A549 (cell line): ENCODE data around the gene EAF2. TPM values are rescaled to one million over a fixed set of nuclear protein-coding genes. Genes with fewer than 3 reads are reported as not detected.
A peak's percentile ranks its signal among the peaks of the same experiment; 100 is the strongest.

Experiments
- ATAC-seq, 2 experiments: fragments of 200-7000 bp in 1 of 2; fragments of >200 bp in 1 of 2; cut with Nextera tagmentation in 1 of 2; cut with Tn5 transposase in 1 of 2; 3 replicates each; pipeline versions ENCODE4 v1.8.0 to v1.9.1; 2018 to 2020; ENCODE audit warnings: mild to moderate bottlenecking in 1 of 2, moderate library complexity in 1 of 2
- CTCF ChIA-PET: fragments of 300-600 bp; sonication (Branson Sonifier 250); formaldehyde crosslinking; extraction: SDS; loops from one replicate; lab custom pipeline; 2021; ENCODE audit warnings: antibody characterized with exemption, inconsistent platforms; lab: Yijun Ruan, JAX
- POLR2A ChIA-PET: fragments of 350-600 bp; formaldehyde crosslinking; extraction: SDS; loops from one replicate; lab custom pipeline; 2021; ENCODE audit warnings: antibody characterized with exemption, inconsistent platforms; lab: Yijun Ruan, JAX
- DNase-seq, 2 experiments: peaks; one replicate each; pipeline versions ENCODE4 v3.0.0 to v3.0.0-alpha.2; 2011 to 2016; ENCODE audit warnings: low read depth in 1 of 2, low spot score in 1 of 2
- FAIRE-seq: peaks from 2 replicates; lab custom pipeline; 2011; peaks lifted over from hg19 to GRCh38; lab: Jason Lieb, UNC
- H3K27ac ChIP-seq, 2 experiments: fragments of >200 bp; sonication (Bioruptor Twin); formaldehyde crosslinking; 3 replicates each; pipeline ENCODE4 v1.5.1; 2016 to 2017
- H3K4me1 ChIP-seq: fragments of >200 bp; sonication (Bioruptor Twin); formaldehyde crosslinking; 3 replicates; pipeline ENCODE4 v1.6.1; 2016
- H3K4me2 ChIP-seq: fragments of >200 bp; sonication (Bioruptor Twin); formaldehyde crosslinking; 3 replicates; pipeline ENCODE4 v1.6.1; 2016
- H3K4me3 ChIP-seq: fragments of >200 bp; sonication (Bioruptor Twin); formaldehyde crosslinking; 3 replicates; pipeline ENCODE4 v1.5.1; 2016
- H3K9me3 ChIP-seq: fragments of >200 bp; sonication (Bioruptor Twin); formaldehyde crosslinking; 3 replicates; pipeline ENCODE4 v1.6.1; 2016
- ATOH8 ChIP-seq: fragments of 250-450 bp; sonication (Bioruptor Pico); IDR thresholded peaks from 2 replicates; pipeline ENCODE4 v1.5.0; 2020; ENCODE audit warnings: low read depth, mild to moderate bottlenecking, moderate library complexity
- BHLHE40 ChIP-seq: IDR thresholded peaks from 2 replicates; pipeline ENCODE4 v1.6.1; 2012; ENCODE audit warnings: low read depth, low read length, inconsistent platforms
- CBX2 ChIP-seq: fragments of 200-600 bp; sonication (generic); IDR thresholded peaks from 2 replicates; pipeline ENCODE4 v1.6.1; 2016; ENCODE audit warnings: low read depth, mild to moderate bottlenecking, borderline replicate concordance
- CEBPB ChIP-seq, 2 experiments: fragments of >200 bp in 1 of 2; sonication (Bioruptor Twin) in 1 of 2; formaldehyde crosslinking in 1 of 2; IDR thresholded peaks; 2 replicates each; pipeline ENCODE4 v1.6.1; 2012 to 2016
- E2F6 ChIP-seq: IDR thresholded peaks from 2 replicates; pipeline ENCODE4 v1.6.1; 2012; ENCODE audit warnings: low read depth, borderline replicate concordance
- EHMT2 ChIP-seq: fragments of 200-600 bp; sonication (generic); IDR thresholded peaks from 2 replicates; pipeline ENCODE4 v1.6.1; 2016; ENCODE audit warnings: antibody characterized with exemption, low read depth, mild to moderate bottlenecking, moderate library complexity
- FOSB ChIP-seq: fragments of 250-450 bp; sonication (Bioruptor Pico); IDR thresholded peaks from 2 replicates; pipeline ENCODE4 v1.5.0; 2020; ENCODE audit warnings: mild to moderate bottlenecking, moderate library complexity
- HDAC2 ChIP-seq: fragments of 200-600 bp; sonication (generic); IDR thresholded peaks from 2 replicates; pipeline ENCODE4 v1.6.1; 2016
- HOXA7 ChIP-seq: fragments of 250-450 bp; sonication (Bioruptor Pico); IDR thresholded peaks from 2 replicates; pipeline ENCODE4 v1.5.0; 2020; ENCODE audit warnings: mild to moderate bottlenecking, moderate library complexity
- HOXB13 ChIP-seq: fragments of 250-450 bp; sonication (Bioruptor Pico); IDR thresholded peaks from 2 replicates; pipeline ENCODE4 v1.5.0; 2020; ENCODE audit warnings: low read depth, mild to moderate bottlenecking, moderate library complexity
- MAX ChIP-seq: IDR thresholded peaks from 2 replicates; pipeline ENCODE4 v1.6.1; 2012
- NR3C1 ChIP-seq: fragments of >200 bp; sonication (Bioruptor Twin); formaldehyde crosslinking; IDR thresholded peaks from 3 replicates; pipeline ENCODE4 v1.6.1; 2017
- POLR2AphosphoS2 ChIP-seq: conservative IDR thresholded peaks from 2 replicates; pipeline ENCODE4 v1.6.1; 2012; ENCODE audit warnings: low read length, improper control_type of control experiment, inconsistent platforms
- REST ChIP-seq: fragments of 200-600 bp; sonication (generic); IDR thresholded peaks from 2 replicates; pipeline ENCODE4 v1.6.1; 2016; ENCODE audit warnings: antibody characterized with exemption, mild to moderate bottlenecking, moderate library complexity
- RFX5 ChIP-seq: fragments of 450-650 bp; IDR thresholded peaks from 2 replicates; pipeline ENCODE4 v1.7.1; 2014; ENCODE audit warnings: antibody characterized with exemption, mild to moderate bottlenecking, moderate library complexity
- RNF2 ChIP-seq: fragments of 200-600 bp; sonication (generic); IDR thresholded peaks from 2 replicates; pipeline ENCODE4 v1.6.1; 2016; ENCODE audit warnings: low read depth, mild to moderate bottlenecking, antibody characterized with exemption, moderate library complexity, borderline replicate concordance
- SMC3 ChIP-seq: fragments of >200 bp; sonication (Bioruptor Twin); formaldehyde crosslinking; IDR thresholded peaks from 3 replicates; pipeline ENCODE4 v1.6.1; 2018; ENCODE audit warnings: inconsistent platforms
- ZC3H11A ChIP-seq: fragments of 450-650 bp; IDR thresholded peaks from 2 replicates; pipeline ENCODE4 v1.6.1; 2014; ENCODE audit warnings: antibody characterized with exemption, mild to moderate bottlenecking
- WGBS: methylation state at CpG from one replicate; pipeline ENCODE4 v1.1.6; 2017; ENCODE audit errors: missing lambda C conversion rate; 5-methylcytosine and 5-hydroxymethylcytosine counted together
- polyA plus RNA-seq, 4 experiments: library from polyadenylated mRNA; depleted of rRNA in 3 of 4; stranded (reverse); fragments of >200 nt; fragmentation: RNase III in 1 of 4; extraction: RNeasy Plus Mini Kit Qiagen cat#74134 plus additional on column Dnase treatment in 1 of 4; gene quantifications; 2 replicates in 3 of 4; 3 replicates in 1 of 4; pipeline ENCODE4 v1.2.3, GENCODE V29; 2011 to 2017

EAF2 gene
- polyA plus RNA-seq, 2 of the 4 experiments (the other 2 are of a cell fraction): 4.3 to 7.4 TPM

GRCh38 chr3:121822973-121823372 lies 12.0 kb upstream of the EAF2 start (continued):
- TF ChIP-seq ATOH8 (CRISPR knock-in tag): no peak

- CTCF ChIA-PET: no interaction called here
- POLR2A ChIA-PET: interaction anchor here (1.6 kb wide), 1 partner anchor 8 kb away, joined by 3 read pairs; no protein-coding TSS in a partner anchor
Observed at GRCh38 chr3:121834157-121834670, 795 bp upstream of the EAF2 start.

GRCh38 chr3:121835465-121835801 lies 424 bp downstream of the EAF2 start:
- ChIA-PET CTCF (no interaction called here), POLR2A (interaction anchor here (1.0 to 1.6 kb wide), 2 partner anchors 9 to 29 kb away, joined by 3 read pairs; no protein-coding TSS in a partner anchor)
- Histone ChIP-seq H3K9me3 (no peaks in the 10 kb centered on the region), H3K27ac (peak overlapping the region; percentile 56 to 84), H3K4me2 (peak overlapping the region; percentile 92), H3K4me1 (peaks cover 12% of the 10 kb centered on the region; the same call in 2 of the 3 replicates), H3K4me3 (peak overlapping the region; percentile 76)
- DNase-seq (no peak), ATAC-seq (peak; percentile 41 to 48; a peak in 5 of 6 replicates), FAIRE-seq (no peak)
- WGBS: 6% methylated on average over 10 of the region's 11 CpGs
- TF ChIP-seq BHLHE40 (no peak), E2F6 (no peak), FOSB (CRISPR knock-in tag) (no peak), MAX (no peak), RNF2 (no peak), REST (no peak), NR3C1 (no peak), HDAC2 (no peak), CEBPB (IDR thresholded peaks at IDR 0.05) (no peak), HOXB13 (CRISPR knock-in tag) (no peak), HOXA7 (CRISPR knock-in tag) (no peak), CBX2 (no peak), ZC3H11A (no peak), RFX5 (no peak), ATOH8 (CRISPR knock-in tag) (no peak), POLR2AphosphoS2 (no peak), EHMT2 (no peak)

More at GRCh38 chr3:121834157-121834670, 795 bp upstream of the EAF2 start:
- ATAC-seq (peak; percentile 6 to 8; a peak in 3 of 6 replicates), DNase-seq (peak in 1 of 2 experiments; percentile 16), FAIRE-seq (no peak)
- Histone ChIP-seq H3K4me3 (peak overlapping the region; percentile 76), H3K4me1 (peaks cover 12% of the 10 kb centered on the region; the same call in 2 of the 3 replicates), H3K9me3 (no peaks in the 10 kb centered on the region), H3K4me2 (peak overlapping the region; percentile 92), H3K27ac (peak overlapping the region; percentile 82 to 88)
- TF ChIP-seq CEBPB (IDR thresholded peaks at IDR 0.05) (peak; percentile 89 to 95), SMC3 (no peak)
- 17% methylated on average over 15 of the region's 15 CpGs for WGBS
